ENCODE measurements around the gene USP2. TPM values are rescaled to one million over a fixed set of nuclear protein-coding genes. Genes with fewer than 3 reads are reported as not detected.

USP2 gene
- total RNA-seq, 1 experiment from 2014 or later, result 15.4 TPM

- Histone ChIP-seq H3K79me2 (ENCODE audit: low read length) (no peaks in the 10 kb centered on the region), H4K20me1 (ENCODE audit: insufficient read depth, low read depth, low read length) (no peaks in the 10 kb centered on the region), H3K9ac (ENCODE audit: low read length) (no peak overlapping the region), H3K36me3 (ENCODE audit: insufficient read depth, low read length) (no peaks in the 10 kb centered on the region), H3K9me3 (ENCODE audit: low read length) (no peaks in the 10 kb centered on the region), H3K9me2 (replicated peaks; ENCODE audit: insufficient read depth, low read length) (no peaks in the 10 kb centered on the region), H3K4me3 (ENCODE audit: low read length) (no peak overlapping the region), H3K27me3 (ENCODE audit: low read length) (no peaks in the 10 kb centered on the region), H3K4me2 (ENCODE audit: low read depth, low read length, poor library complexity, severe bottlenecking) (no peak overlapping the region), H2AFZ (ENCODE audit: low read length) (no peak overlapping the region), H3K4me1 (ENCODE audit: low read length) (peaks cover 10% of the 10 kb centered on the region), H3K27ac (ENCODE audit: low read length) (no peak overlapping the region)
- DNase-seq, result no peak
Measured at GRCh38 chr11:119310682-119311052, 70.8 kb downstream of the USP2 start.

- Histone ChIP-seq H3K27me3 (ENCODE audit: low read length) (no peaks in the 10 kb centered on the region), H3K9ac (ENCODE audit: low read length) (no peak overlapping the region), H3K9me2 (replicated peaks; ENCODE audit: insufficient read depth, low read length) (no peaks in the 10 kb centered on the region), H3K36me3 (ENCODE audit: insufficient read depth, low read length) (no peaks in the 10 kb centered on the region), H3K27ac (ENCODE audit: low read length) (no peak overlapping the region), H3K4me3 (ENCODE audit: low read length) (no peak overlapping the region), H3K4me1 (ENCODE audit: low read length) (peaks cover 5% of the 10 kb centered on the region), H2AFZ (ENCODE audit: low read length) (no peak overlapping the region), H3K4me2 (ENCODE audit: low read depth, low read length, poor library complexity, severe bottlenecking) (no peak overlapping the region), H3K9me3 (ENCODE audit: low read length) (no peaks in the 10 kb centered on the region), H3K79me2 (ENCODE audit: low read length) (no peaks in the 10 kb centered on the region), H4K20me1 (ENCODE audit: insufficient read depth, low read depth, low read length) (no peaks in the 10 kb centered on the region)
- DNase-seq, result no peak
Measured at GRCh38 chr11:119309953-119310681, 71.4 kb downstream of the USP2 start.

- no peaks in the 10 kb centered on the region for H3K9me3 ChIP-seq (ENCODE audit: low read length)
- no peak overlapping the region for H3K9ac ChIP-seq (ENCODE audit: low read length)
- no peak overlapping the region for H2AFZ ChIP-seq (ENCODE audit: low read length)
- no peaks in the 10 kb centered on the region for H3K4me1 ChIP-seq (ENCODE audit: low read length)
- peak; percentile 14 for DNase-seq
- H3K4me3 ChIP-seq (ENCODE audit: low read length), result no peak overlapping the region
- H3K27me3 ChIP-seq (ENCODE audit: low read length), result no peaks in the 10 kb centered on the region
- H3K4me2 ChIP-seq (ENCODE audit: low read depth, low read length, poor library complexity, severe bottlenecking), result no peak overlapping the region
- no peaks in the 10 kb centered on the region for H4K20me1 ChIP-seq (ENCODE audit: insufficient read depth, low read depth, low read length)
- no peak overlapping the region for H3K27ac ChIP-seq (ENCODE audit: low read length)
- no peaks in the 10 kb centered on the region for H3K79me2 ChIP-seq (ENCODE audit: low read length)
- H3K36me3 ChIP-seq (ENCODE audit: insufficient read depth, low read length), result no peaks in the 10 kb centered on the region
- no peaks in the 10 kb centered on the region for H3K9me2 ChIP-seq (replicated peaks; ENCODE audit: insufficient read depth, low read length)
Measured at GRCh38 chr11:119309411-119309810, 72.1 kb downstream of the USP2 start.

- Histone ChIP-seq H3K27ac (ENCODE audit: low read length) (no peak overlapping the region), H3K4me1 (ENCODE audit: low read length) (no peaks in the 10 kb centered on the region), H3K4me2 (ENCODE audit: low read depth, low read length, poor library complexity, severe bottlenecking) (no peak overlapping the region), H3K36me3 (ENCODE audit: insufficient read depth, low read length) (no peaks in the 10 kb centered on the region; the same call in 1 of the 2 replicates), H3K9me2 (replicated peaks; ENCODE audit: insufficient read depth, low read length) (no peaks in the 10 kb centered on the region), H3K27me3 (ENCODE audit: low read length) (no peaks in the 10 kb centered on the region), H3K79me2 (ENCODE audit: low read length) (no peaks in the 10 kb centered on the region), H3K9ac (ENCODE audit: low read length) (no peak overlapping the region), H3K9me3 (ENCODE audit: low read length) (no peaks in the 10 kb centered on the region), H2AFZ (ENCODE audit: low read length) (no peak overlapping the region), H3K4me3 (ENCODE audit: low read length) (no peak overlapping the region), H4K20me1 (ENCODE audit: insufficient read depth, low read depth, low read length) (no peaks in the 10 kb centered on the region)
- DNase-seq, result peak; percentile 11
Measured at GRCh38 chr11:119307974-119308373, 73.5 kb downstream of the USP2 start.

- no peaks in the 10 kb centered on the region for H3K9me2 ChIP-seq (replicated peaks; ENCODE audit: insufficient read depth, low read length)
- no peak overlapping the region for H3K4me2 ChIP-seq (ENCODE audit: low read depth, low read length, poor library complexity, severe bottlenecking)
- H3K9me3 ChIP-seq (ENCODE audit: low read length), result no peaks in the 10 kb centered on the region
- H3K9ac ChIP-seq (ENCODE audit: low read length), result no peak overlapping the region
- no peaks in the 10 kb centered on the region for H3K27me3 ChIP-seq (ENCODE audit: low read length)
- no peak overlapping the region for H3K4me3 ChIP-seq (ENCODE audit: low read length)
- H3K27ac ChIP-seq (ENCODE audit: low read length), result no peak overlapping the region
- no peaks in the 10 kb centered on the region for H3K4me1 ChIP-seq (ENCODE audit: low read length)
- peak; percentile 36 for DNase-seq
- H3K79me2 ChIP-seq (ENCODE audit: low read length), result no peaks in the 10 kb centered on the region
- no peaks in the 10 kb centered on the region for H4K20me1 ChIP-seq (ENCODE audit: insufficient read depth, low read depth, low read length)
- H3K36me3 ChIP-seq (ENCODE audit: insufficient read depth, low read length), result no peaks in the 10 kb centered on the region; the same call in 1 of the 2 replicates
- H2AFZ ChIP-seq (ENCODE audit: low read length), result no peak overlapping the region
Measured at GRCh38 chr11:119307219-119307618, 74.3 kb downstream of the USP2 start.

GRCh38 chr11:119306373-119306890, 75.1 kb downstream of the USP2 start:
- Histone ChIP-seq H3K9me3 (ENCODE audit: low read length) (no peaks in the 10 kb centered on the region), H3K9ac (ENCODE audit: low read length) (no peak overlapping the region), H3K79me2 (ENCODE audit: low read length) (no peaks in the 10 kb centered on the region), H3K4me1 (ENCODE audit: low read length) (no peaks in the 10 kb centered on the region), H4K20me1 (ENCODE audit: insufficient read depth, low read depth, low read length) (no peaks in the 10 kb centered on the region), H2AFZ (ENCODE audit: low read length) (no peak overlapping the region), H3K4me3 (ENCODE audit: low read length) (no peak overlapping the region), H3K9me2 (replicated peaks; ENCODE audit: insufficient read depth, low read length) (no peaks in the 10 kb centered on the region), H3K4me2 (ENCODE audit: low read depth, low read length, poor library complexity, severe bottlenecking) (no peak overlapping the region), H3K27me3 (ENCODE audit: low read length) (no peaks in the 10 kb centered on the region), H3K36me3 (ENCODE audit: insufficient read depth, low read length) (no peaks in the 10 kb centered on the region; the same call in 1 of the 2 replicates), H3K27ac (ENCODE audit: low read length) (no peak overlapping the region)
- no peak for DNase-seq

- Histone ChIP-seq H3K27ac (ENCODE audit: low read length) (no peak overlapping the region), H2AFZ (ENCODE audit: low read length) (no peak overlapping the region), H3K79me2 (ENCODE audit: low read length) (no peaks in the 10 kb centered on the region), H3K9me3 (ENCODE audit: low read length) (no peaks in the 10 kb centered on the region), H4K20me1 (ENCODE audit: insufficient read depth, low read depth, low read length) (no peaks in the 10 kb centered on the region), H3K27me3 (ENCODE audit: low read length) (no peaks in the 10 kb centered on the region), H3K4me3 (ENCODE audit: low read length) (no peak overlapping the region), H3K36me3 (ENCODE audit: insufficient read depth, low read length) (no peaks in the 10 kb centered on the region; the same call in 1 of the 2 replicates), H3K4me1 (ENCODE audit: low read length) (no peaks in the 10 kb centered on the region), H3K9ac (ENCODE audit: low read length) (no peak overlapping the region), H3K9me2 (replicated peaks; ENCODE audit: insufficient read depth, low read length) (no peaks in the 10 kb centered on the region), H3K4me2 (ENCODE audit: low read depth, low read length, poor library complexity, severe bottlenecking) (no peak overlapping the region)
- DNase-seq, result no peak
Measured at GRCh38 chr11:119305556-119306372, 75.7 kb downstream of the USP2 start.

Data from Karpas-422 (cell line).